GM10847 (cell line): ENCODE results near the gene KRTAP5-6.

Experiments
- POLR2A ChIP-seq: IDR thresholded peaks from 2 replicates; pipeline ENCODE4 v1.6.1; 2011; ENCODE audit not compliant: insufficient read length; ENCODE audit errors: extremely low read depth

Gene KRTAP5-6

DNA sequence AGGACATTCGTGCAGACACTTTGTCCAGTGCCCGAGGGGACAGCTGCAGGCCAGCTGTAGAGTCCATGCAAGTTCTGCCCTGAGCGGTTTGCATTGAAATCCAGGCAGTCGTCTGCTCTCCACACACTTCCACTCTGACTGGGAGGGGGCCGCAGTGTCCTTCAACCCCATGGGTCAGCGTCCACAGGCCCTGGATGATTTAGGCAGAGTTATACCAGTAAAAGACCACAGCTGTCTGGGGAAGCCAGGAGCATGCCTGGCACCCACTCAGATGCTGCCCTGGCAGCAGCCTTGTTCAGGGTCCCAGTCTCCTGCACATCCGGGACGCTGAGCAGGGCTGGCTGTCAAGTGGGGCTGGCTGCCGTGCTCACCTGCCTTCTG lies 40.9 kb upstream of the KRTAP5-6 start:
- no peak for TF ChIP-seq POLR2A

GRCh38 chr11:1656670-1657069 lies 40.3 kb upstream of the KRTAP5-6 start:
- TF ChIP-seq POLR2A: no peak

- no peak for TF ChIP-seq POLR2A
Observed at GRCh38 chr11:1659506-1659905, 37.5 kb upstream of the KRTAP5-6 start.

- TF ChIP-seq POLR2A: no peak
Observed at GRCh38 chr11:1660111-1660867, 36.7 kb upstream of the KRTAP5-6 start.

- no peak for TF ChIP-seq POLR2A
Observed at GRCh38 chr11:1665313-1665712, 31.7 kb upstream of the KRTAP5-6 start.

DNA sequence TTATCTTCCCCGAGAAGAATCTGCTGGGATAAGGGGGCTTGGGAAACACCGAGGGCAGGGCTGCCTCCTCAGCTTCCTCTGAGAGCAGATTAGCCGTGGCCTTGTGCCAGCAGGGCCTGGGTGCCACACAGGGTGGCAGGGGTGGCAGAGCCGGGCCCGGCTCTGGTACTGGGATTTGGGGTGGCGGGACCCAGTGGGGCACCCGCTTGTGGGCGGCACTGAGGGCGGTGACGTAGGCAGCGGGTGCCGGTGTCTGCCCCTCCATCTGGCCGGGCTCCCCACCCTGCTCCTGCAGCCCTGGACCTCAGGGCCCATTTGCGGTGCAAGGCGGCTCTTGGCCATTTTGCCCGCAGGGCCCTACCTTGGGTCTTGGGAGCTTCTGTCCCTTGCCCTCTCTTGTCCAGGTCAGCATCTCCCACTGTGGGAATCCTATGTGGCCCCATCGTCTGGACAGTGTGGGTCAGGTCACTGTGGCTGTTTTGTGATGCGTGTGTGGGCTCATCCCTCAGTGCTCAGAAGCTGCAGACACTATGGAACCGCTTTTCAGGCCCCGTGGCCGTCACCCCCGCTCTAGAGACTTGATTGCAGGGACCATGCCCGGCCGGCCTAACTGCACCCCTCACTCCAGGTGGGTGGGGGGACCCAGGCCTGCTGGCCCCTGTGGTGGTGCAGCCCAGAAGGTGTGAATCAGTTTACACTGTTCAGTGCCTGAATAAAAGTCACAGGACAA lies 29.7 kb upstream of the KRTAP5-6 start:
- no peak for TF ChIP-seq POLR2A

DNA sequence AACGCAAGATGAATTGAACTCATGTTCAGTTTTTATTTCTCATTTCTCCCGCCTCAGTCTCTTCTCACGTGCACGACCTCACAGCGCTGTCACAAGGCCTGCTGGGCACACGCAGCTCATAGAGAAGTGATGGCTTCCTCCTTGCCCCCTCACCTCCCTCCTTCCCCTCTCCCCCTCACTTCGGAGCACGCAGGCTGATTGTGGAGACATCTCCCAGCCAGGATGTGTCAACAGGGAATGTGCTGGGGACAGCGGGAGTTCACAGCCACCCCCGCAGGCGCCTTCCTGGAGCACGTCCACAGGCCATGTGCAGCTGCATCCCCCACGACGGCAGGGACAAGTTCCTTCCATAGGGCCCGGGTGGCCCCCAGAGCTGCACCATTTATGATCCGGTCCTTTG lies 29.1 kb upstream of the KRTAP5-6 start:
- no peak for TF ChIP-seq POLR2A

DNA sequence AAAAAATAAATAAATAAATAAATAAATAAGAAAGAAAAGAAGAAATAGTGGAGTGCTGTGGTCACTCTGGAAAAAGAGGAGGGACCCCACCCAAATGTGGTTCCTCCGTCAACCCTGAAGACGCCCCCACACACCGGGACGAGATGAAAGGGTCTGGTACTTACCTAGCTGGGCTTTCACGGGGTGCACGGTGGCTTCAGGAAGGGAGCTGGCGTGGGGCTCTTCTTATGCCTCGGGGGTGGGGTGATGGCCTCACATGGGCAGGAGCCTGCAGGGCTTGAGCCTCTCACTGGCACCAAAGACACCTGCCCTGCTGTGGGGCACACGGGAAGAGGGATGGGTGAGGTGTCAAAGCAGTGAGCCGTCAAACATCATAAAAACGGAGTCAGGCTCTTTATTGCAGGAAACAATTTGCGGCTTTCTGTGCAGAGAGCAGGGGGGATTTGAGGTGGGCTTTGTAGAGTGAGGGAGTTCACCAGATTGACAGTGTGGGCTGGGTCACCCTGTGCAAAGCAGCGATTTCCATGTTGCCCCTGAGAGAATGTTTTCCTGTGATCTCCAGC lies 28.0 kb upstream of the KRTAP5-6 start:
- no peak for TF ChIP-seq POLR2A

- TF ChIP-seq POLR2A: no peak
Observed at GRCh38 chr11:1669546-1670218, 27.3 kb upstream of the KRTAP5-6 start.

GRCh38 chr11:1670905-1671371 lies 26.1 kb upstream of the KRTAP5-6 start:
- TF ChIP-seq POLR2A: no peak

- TF ChIP-seq POLR2A: no peak
Observed at GRCh38 chr11:1671658-1672057, 25.3 kb upstream of the KRTAP5-6 start.

- TF ChIP-seq POLR2A: no peak
Observed at GRCh38 chr11:1672613-1673350, 24.2 kb upstream of the KRTAP5-6 start.

DNA sequence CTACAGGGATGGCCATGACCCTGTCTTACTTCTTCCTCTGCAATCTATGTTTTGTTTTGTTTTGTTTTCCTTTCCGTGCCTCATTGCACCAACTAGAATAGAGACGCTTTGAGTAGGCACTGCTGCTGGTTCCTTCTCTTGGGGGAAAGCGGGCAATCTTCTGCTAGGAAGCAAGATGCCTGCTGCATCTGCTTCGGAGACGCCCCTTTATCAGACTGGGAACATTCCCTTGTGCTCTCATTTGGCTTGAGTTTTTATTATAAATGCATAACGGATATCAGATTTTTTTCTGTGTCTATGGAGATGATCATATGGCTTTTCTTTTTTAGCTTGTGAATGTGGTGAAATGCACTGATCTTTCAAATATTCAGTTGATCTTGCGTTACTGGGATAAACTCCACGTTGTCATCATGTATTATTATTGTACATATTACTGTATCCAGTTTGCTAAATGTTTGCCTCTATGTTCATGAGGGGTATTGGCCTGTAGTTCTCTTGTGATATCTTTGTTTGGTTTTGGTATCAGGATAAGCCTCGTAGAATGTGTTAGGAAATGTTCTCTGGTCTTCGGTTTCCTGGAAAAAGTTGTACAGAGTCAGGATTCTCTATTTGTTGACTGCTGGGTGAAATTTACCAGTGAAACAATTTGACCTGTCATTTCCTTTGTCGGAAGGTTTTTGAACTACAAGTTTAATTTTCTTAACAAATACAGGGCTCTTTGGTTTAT lies 23.4 kb upstream of the KRTAP5-6 start:
- TF ChIP-seq POLR2A: no peak
